HepG2 (cell line): ENCODE results near the gene ZNF169. TPM values are rescaled to one million over a fixed set of nuclear protein-coding genes. Genes with fewer than 3 reads are reported as not detected.

ENCODE experiments used
- polyA plus RNA-seq, 8 experiments: library from polyadenylated mRNA; depleted of rRNA in 3 of 8; stranded (reverse) in 7 of 8; unstranded in 1 of 8; fragments of >200 nt; fragmentation: Illumina TruSeq in 4 of 8; extraction: Trizol in 4 of 8; gene quantifications; 2 replicates each; pipeline versions ENCODE4 v1.2.1 to v1.2.3, GENCODE V29; 2011 to 2016; ENCODE audit warnings: low read depth in 4 of 8, missing spikeins in 1 of 8, mixed read lengths in 1 of 8; ENCODE audit not compliant: insufficient read depth in 1 of 8
- total RNA-seq, 5 experiments: library from RNA; depleted of rRNA; stranded (reverse); fragments of >200 nt; fragmentation: Illumina TruSeq; extraction: Trizol; gene quantifications; 2 replicates each; pipeline ENCODE4 v1.2.3, GENCODE V29; 2016; ENCODE audit warnings: low read depth in 1 of 5

Gene ZNF169
- total and polyA plus RNA-seq, 2 of the 13 experiments (the other 11 are each of a cell fraction or from before 2014, with no cell fraction given): 2.1 to 6.3 TPM

Other genes with a start within 250 kb of the ZNF169 start
- gene PTPDC1, start 174.8 kb upstream of the ZNF169 start, total RNA-seq (2016; rRNA removed; fragmentation: Illumina TruSeq; extraction: Trizol): 5.2 and 6.1 TPM in 2 replicates
- 6.9 and 8.6 TPM in 2 replicates for gene PTPDC1, start 174.8 kb upstream of the ZNF169 start, polyA plus RNA-seq (2011; rRNA removed)
- 0.07 and 0.09 TPM in 2 replicates for gene NUTM2F, start 69.3 kb downstream of the ZNF169 start, total RNA-seq (2016; rRNA removed; fragmentation: Illumina TruSeq; extraction: Trizol)
- gene NUTM2F, start 69.3 kb downstream of the ZNF169 start, polyA plus RNA-seq (2011; rRNA removed): 0.10 TPM in 1 of 2 replicates, not detected in the other